Stimulated activated CD8-positive, alpha-beta memory T cell treated with anti-CD3 and anti-CD28 coated beads, Interleukin-15, amount 100 ng/mL, for 1 hour (primary cell): ENCODE data around the gene MYL10.
"Not testable (repeated sequence)": the region's sequence is repeated elsewhere in the genome, so short reads cannot be mapped to it uniquely, and the experiment has no call there.

Experiments
- DNase-seq: peaks from one replicate; pipeline ENCODE4 v3.0.0-alpha.2; 2020; ENCODE audit warnings: low read depth

MYL10 gene

DNA sequence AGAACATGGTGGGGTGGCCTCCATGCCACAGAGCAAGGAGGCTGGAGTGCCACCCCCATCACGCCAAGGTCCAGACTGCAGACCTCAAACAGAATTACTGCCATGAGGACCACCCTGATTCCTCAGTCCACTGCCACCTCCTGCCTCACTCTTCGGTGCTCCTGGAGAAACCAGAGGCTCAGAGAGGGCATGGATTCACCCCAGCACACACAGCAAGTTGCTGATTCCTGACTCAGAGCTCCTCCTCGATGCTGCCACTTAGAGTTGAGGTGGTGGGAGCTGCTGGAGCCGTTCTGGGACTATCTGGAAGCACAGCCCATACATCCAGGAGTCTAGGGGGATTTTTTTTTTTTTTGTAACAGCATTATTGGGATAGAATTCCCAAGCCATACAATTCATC is 22.0 kb upstream of the MYL10 start:
- no peak for DNase-seq

DNA sequence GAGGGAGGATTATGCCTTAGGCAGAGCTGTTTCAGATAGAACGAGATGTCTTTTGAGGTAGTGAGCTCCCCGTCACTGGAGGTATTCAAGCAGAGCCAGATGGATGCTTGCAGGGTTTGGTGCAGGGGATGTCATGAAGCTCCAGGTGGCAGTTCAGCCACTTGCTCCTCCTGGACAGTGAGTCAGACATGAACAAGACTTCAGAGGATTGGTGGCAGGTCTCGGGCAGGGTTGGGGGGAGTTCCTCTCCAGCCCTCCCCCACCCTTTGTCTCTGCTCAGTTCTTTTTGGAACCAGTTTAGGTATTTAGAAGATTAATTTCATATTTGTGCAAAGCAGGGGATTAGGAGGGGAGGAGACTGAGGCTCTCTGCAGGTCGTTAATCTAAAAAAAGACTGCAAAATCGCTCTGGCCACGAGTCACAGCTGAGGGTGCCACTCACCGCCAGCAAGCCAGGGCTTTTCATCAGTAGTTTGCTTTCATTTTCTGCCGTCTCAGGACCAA is 21.5 kb upstream of the MYL10 start:
- DNase-seq: no peak

DNA sequence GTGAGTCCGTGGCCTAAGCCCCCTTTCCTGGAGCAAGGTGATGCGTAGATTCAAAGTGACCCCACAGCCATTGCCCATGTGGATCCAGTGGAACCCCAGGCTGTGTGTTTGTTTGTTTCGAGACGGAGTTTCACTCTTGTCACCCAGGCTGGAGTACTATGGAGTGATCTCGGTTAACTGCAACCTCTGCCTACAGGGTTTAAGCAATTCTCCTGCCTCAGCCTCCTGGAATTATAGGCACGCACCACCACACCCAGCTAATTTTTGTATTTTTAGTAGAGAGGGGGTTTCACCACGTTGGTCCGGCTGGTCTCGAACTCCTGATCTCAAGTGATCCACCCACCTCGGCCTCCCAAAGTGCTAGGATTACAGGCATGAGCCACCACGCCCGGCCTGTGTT is 18.8 kb upstream of the MYL10 start:
- not testable (repeated sequence) for DNase-seq

GRCh38 chr7:101645951-101646350 is 16.9 kb upstream of the MYL10 start:
- DNase-seq: no peak

- no peak for DNase-seq
Measured at GRCh38 chr7:101644879-101645278, 15.8 kb upstream of the MYL10 start.

DNA sequence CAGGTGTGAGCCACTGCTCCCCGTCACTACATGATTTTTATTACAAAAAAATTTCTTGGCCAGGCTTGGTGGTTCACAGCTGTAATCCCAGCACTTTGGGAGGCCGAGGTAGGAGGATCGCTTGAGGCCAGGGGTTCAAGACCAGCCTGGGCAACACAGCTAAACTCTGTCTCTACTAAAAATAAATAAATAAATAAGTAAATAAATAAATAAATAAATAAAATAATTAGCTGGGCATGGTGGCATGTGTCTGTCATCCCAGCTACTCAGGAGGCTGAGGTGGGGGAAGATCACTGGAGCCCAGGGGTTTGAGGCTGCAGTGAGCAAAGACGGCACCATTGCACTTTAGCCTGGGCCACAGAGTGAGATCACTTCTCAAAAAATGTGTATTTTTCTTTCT is 10.0 kb upstream of the MYL10 start:
- DNase-seq: not testable (repeated sequence)

- DNase-seq: no peak
Measured at GRCh38 chr7:101636822-101637623, 7.9 kb upstream of the MYL10 start.

- no peak for DNase-seq
Measured at GRCh38 chr7:101635484-101635883, 6.4 kb upstream of the MYL10 start.

DNA sequence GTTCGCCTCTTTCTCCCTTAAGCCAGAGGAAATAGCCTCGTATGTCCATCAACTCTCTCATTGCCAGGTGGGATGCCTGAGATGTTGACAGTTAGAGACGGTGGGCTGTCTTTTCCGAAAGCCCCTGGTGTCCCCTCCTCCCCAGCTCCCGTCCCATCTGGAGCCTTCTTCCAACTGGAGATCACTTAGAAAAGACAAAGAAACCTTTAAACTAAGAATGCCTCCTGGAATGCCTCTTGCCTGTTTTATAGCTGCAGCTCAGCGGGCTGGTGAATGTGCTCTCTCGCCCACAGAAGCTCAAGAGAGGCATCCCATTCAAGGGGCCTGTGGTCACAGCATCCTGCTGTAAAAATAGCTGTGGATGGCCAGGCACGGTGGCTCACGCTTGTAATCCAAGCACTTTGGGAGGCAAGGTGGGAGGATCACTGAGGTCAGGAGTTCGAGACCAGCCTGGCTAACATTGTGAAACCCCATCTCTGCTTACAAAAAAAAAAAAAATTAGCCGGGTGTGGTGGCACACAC is 5.2 kb upstream of the MYL10 start:
- no peak for DNase-seq

- DNase-seq: no peak
Measured at GRCh38 chr7:101633511-101633910, 4.4 kb upstream of the MYL10 start.

DNA sequence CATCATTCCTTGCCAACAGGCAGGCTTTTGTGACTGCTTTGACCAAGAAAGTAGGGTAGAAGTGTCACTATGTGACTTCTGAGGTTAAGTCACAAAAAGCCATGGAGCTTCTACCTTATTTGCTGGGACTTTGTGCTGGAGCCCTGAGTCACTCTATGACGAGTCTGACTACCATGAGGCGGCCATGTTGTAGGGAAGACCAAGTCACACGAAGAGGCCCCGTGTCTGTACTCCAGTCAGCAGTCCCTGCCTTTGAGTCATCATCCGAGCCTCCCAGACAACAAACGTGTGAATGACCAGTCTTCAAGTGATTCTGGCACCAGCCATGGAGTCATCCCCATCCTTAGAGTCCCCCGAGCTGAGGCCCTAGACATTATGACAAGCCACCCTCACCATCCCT is 3.5 kb upstream of the MYL10 start:
- DNase-seq: no peak

DNA sequence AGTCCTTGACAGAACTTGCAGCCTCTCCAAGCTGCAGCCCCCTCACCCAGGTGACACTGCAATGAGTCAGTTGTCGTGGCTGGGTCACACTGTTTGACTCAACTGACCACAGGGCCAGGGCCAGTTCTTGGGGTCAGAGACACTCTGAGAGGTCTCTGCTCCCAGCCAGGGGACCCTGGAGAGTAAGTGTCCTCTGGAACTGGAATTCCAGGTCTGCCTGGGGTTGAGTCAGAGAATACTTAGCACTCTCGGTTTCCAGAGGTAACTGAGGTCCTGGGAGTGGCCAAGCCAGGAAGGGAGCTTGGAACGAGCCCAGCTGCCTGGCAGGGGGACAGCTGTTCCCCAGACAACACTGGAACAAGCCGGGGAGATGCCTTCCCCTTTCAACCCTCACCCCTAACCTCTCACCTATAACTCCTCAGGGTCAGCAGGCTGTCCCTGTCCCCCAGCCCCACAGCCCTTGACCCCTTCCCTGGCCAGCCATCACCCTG is 2.2 kb upstream of the MYL10 start:
- DNase-seq: no peak

GRCh38 chr7:101630591-101630990 is 1.5 kb upstream of the MYL10 start:
- DNase-seq: no peak

- DNase-seq: no peak
Measured at GRCh38 chr7:101628522-101628921, 574 bp downstream of the MYL10 start.

- no peak for DNase-seq
Measured at GRCh38 chr7:101626758-101627157, 2.3 kb downstream of the MYL10 start.

DNA sequence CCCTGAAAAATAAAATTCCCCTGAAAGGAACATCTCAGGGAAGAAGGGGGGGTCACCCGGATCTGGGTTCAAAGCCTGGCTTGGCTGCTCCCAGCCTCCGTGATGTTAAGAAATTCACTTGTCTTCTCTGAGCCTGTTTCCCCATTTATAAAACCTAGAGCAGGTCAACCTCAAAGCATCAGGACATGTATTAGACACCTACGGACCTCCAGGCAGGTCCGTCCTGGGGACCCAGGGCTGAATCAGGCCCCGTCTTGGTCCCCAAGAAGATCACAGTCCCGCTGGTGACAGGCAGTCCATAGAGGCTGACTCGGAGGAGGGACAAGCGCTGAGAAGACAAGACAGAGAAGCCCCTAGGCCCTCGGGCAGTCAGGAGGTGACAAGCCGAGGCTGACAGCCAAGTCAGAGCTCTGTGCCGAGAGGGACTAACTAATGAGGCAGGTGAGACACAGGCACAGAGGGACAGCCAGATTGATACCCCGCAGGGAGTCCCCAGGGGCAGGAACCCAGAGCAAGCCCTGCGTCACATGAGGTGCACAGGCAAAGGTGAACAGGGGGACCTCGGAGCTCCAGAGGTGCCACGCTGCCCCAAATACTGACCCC is 2.9 kb downstream of the MYL10 start:
- no peak for DNase-seq

- no peak for DNase-seq
Measured at GRCh38 chr7:101625031-101625791, 3.9 kb downstream of the MYL10 start.

GRCh38 chr7:101624246-101625001 is 4.7 kb downstream of the MYL10 start:
- DNase-seq: no peak

GRCh38 chr7:101622609-101623173 is 6.4 kb downstream of the MYL10 start:
- no peak for DNase-seq

DNA sequence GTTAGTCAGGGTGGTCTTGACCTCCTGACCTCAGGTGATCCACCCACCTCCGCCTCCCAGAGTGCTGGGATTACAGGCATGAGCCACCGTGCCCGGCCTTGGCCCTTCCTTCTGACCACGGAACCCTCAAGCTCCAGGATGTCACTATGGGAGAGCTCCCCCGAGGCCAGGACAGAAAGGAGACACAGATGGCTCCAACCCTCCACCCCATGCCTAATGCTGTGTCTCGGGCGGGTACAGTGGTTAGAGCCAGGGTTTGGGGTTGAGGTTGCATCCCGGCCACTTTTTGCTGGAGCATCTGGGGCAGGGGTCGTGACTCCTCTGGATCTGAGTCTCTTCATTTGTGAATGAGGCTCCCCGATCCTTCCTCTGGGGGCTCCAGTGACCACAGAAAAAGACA is 8.1 kb downstream of the MYL10 start:
- DNase-seq: no peak

DNA sequence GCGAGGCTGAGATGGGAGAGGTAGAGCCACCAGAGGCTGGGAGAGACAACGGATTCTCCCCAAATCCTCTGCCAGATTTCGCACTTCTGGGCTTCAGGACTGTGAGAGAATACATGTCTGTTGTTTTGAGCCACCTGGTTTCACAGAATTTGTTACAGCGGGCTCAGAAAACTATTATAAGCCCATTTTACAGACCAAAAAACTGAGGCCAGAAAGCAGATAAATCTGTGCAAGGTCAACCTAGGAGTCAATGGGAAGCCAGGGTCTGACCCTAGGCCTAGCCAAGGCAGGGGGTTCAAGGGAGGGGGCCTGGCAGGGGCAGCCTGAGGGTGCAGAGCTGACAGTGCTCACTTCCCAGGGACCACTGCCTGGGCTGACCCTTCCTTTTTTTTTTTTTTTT is 8.7 kb downstream of the MYL10 start:
- no peak for DNase-seq
